ENCODE results near the gene SLC25A30. TPM values are rescaled to one million over a fixed set of nuclear protein-coding genes. Genes with fewer than 3 reads are reported as not detected.
"Not testable (repeated sequence)": the region's sequence is repeated elsewhere in the genome, so short reads cannot be mapped to it uniquely, and the experiment has no call there.

Gene SLC25A30
- total RNA-seq, 1 experiment from 2014 or later: 3.1 TPM

DNA sequence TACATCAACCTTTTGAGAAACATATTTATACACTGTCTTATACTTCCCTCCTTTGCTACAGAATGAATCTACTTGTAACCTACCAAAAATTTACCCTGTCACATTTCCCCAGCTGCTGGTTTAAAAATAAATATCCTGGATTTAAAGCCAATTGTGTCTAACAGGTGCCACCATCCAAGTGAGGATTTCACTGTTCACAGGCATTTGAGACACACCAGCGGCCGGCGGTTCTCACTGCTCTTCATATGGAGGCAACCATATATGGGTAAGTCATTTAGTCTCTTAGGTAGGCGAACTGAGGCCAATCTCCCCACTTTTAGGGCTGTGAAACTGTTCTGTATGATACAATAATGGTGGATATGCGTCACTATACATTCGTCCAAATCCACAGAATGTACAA, 26.2 kb downstream of the SLC25A30 start:
- DNase-seq (ENCODE audit: low spot score): no peak

DNA sequence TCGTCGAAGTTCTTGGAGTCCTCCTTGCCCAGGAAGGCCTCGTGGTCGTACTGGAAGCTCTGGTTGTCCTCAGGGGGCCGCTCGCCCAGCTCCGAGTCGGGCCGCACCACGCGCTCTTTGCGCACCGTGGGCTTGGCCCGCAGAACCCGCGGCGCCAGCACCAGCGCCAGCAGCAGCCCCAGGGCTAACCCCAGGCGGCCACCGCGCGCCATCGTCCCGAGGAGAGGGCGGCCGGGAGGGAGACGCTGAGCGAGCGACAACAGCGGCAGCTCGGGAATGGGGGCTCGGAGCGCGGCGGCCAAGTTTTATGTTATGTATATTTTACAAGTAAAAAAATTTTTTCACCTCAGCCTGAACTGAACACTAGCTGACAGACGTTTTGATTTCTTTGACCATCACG, 27.0 kb downstream of the SLC25A30 start:
- not testable (repeated sequence) for DNase-seq (ENCODE audit: low spot score)

DNA sequence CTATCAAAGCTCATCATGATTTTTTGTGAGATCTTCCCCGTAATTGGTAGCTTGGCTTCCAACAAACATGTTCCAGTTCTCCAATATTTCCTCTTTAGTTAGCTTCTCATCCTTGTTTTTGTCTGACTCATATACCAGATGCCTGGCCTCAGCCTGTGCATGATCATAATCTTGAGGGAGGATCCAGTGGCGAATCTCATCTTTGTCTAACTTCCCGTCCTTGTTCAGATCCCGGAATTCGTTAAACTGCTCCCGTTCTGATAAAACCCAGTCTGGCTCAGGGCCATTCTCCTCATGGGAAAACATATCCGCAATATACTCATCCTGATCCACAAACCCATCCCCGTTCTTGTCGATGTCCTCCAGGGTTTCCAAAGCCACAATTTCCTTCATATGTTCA, 27.8 kb downstream of the SLC25A30 start:
- not testable (repeated sequence) for DNase-seq (ENCODE audit: low spot score)

DNA sequence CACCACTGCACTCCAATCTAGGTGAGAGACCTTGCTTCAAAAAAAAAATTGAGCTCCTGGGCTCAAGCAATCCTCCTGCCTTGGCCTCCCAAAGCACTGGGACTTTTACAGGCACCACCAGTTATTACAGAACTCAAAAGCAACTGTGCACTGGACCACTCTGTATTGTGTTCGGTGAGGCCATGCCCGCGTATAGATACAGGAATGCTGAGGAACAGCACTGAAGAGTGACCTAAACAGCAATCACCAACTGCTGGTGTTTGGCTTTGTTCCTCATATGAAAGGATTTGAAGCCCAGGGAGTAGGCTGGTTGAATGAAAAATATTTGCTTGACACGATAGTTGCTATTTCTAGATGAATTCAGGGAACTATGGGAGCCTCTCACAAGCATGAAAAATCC, 29.5 kb downstream of the SLC25A30 start:
- DNase-seq (ENCODE audit: low spot score): no peak

DNA sequence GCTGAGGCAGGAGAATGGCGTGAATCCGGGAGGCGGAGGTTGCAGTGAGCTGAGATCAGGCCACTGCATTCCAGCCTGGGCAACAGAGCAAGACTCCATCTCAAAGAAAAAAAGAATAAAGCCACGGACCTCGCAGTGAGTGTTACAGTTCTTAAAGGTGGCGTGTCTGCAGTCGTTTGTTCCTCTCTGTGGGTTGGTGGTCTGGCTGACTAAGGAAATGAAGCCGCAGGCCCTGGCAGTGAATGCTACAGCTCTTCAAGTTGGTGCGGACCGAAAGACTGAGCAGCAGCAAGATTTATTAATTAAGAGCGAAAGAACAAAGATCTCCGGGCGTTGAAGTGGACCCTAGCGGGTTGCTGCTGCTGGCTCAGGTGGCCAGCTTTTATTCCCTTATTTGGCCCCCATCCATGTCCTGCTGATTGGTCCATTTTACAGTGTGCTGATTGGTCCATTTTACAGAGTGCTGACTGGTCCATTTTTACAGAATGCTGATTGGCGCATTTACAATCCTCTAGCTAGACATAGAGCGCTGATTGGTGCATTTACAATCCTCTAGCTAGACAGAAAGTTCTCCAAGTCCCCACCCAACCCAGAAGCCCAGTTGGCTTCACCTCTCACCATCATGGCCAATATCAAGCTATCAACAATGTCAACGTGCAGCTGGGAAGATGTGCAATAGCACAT, 31.1 kb downstream of the SLC25A30 start:
- DNase-seq (ENCODE audit: low spot score): not testable (repeated sequence)

DNA sequence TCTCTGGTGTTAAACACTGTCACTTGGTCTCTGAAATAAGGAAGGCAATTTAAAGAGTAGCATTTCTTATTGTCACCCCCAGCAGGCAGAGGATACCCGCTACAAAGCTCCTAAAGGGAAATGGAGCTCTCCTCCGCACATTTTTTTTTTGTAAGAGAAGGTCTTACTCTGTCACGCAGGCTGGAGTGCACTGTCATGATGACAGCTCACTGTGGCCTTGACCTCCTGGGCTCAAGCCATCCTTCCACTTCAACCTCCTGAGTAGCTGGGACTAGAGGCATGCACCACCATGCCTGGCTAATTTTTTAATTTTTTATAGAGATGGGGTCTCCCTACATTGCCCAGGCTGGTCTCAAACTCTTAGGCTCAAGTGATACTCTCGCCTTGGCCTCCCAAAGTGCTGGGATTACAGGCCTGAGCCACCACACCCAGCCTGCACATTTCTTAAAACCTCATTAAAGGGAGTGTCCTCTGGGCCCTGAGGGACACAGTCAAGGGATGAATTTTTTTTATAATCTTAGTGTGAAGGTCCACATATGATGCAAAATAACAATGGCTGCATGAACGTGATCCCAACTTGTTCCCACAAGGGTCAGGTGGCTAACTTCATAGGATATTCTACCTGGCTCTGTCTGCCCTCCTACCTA, 32.1 kb downstream of the SLC25A30 start:
- DNase-seq (ENCODE audit: low spot score): no peak

DNA sequence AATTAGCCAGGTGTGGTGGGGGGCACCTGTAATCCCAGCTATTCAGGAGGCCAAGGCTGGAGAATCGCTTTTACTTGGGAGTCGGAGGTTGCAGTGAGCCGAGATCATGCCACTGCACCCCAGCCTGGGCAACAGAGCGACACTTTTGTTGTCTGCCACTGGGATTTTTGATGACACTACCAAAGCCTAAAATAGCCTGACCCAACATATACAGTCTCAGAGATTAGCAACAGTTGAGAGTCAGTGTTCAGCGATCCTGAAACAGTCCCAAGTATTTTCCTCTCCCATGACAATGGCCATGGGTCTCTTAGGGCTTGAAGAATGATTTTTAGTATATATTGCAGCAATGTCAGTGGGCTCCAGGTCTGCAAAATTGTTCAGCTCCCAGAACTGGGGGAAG, 32.9 kb downstream of the SLC25A30 start:
- DNase-seq (ENCODE audit: low spot score): no peak

DNA sequence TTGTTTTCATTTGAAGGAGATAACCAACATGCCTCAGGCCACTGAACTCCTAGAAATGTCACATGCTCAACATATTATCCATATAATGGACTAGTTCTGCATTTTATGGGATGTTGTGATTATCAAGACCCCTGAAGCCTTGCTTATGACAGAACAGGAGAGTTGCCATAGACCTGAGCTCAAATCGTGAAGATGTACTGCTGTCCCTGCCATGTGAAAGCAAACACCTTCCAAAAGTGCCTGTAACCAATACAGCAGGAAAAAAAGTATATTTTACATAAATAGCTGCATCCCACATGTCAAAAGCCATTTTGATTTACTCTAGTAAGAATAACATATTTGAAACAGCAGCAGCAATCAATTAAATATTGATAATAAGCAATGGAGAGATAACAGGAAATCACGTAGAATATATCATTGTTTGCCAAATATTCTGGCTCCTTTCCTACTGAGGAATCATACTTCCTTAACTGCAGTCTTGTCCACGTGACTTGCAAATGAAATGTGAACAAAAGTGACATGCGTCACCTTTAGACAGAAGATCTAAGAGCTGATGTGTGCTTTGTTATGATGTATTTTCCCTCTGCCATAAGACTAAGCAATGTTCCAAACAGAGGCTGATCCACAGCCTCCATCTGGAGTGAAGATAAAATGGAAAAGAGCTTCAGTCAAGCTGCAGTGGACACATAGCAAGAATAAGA, 33.5 kb downstream of the SLC25A30 start:
- no peak for DNase-seq (ENCODE audit: low spot score)

DNA sequence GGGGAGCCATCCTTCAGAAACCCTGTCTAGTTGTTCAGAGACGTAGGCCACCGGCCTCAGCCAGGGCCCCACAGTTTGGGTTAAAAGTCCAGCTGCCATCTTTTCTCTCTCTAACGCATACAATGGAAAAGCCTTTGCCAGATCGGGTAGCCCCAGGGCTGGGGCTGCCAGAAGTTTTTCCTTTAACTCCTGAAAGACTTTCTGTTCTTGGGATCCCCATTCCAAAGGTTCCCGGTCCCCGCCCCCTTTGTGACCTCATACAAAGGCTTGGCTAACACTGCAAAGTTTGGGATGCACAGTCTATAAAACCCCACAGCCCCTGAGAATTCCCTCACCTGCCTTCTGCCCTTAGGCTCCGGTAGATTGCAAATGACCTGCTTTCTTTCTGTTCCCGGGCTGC, 35.4 kb downstream of the SLC25A30 start:
- not testable (repeated sequence) for DNase-seq (ENCODE audit: low spot score)

DNA sequence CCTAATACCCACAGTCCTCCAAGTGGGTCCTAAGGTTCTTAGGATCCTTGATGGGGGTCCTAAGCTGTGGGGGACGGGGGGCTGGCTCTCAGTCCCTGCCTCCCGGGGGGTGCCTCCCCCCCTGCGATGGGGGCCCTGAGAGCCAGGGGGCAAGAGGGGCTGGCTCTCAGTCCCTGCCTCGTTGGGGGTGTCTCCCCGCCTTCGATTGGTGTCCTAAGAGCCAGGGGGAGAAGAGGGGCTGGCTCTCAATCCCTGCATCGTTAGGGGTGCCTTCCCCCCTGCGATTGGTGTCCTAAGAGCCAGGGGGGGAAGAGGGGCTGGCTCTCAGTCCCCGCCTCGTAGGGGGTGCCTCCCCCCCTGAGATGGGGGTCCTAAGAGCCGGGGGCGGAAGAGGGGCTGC, 37.0 kb downstream of the SLC25A30 start:
- no peak for DNase-seq (ENCODE audit: low spot score)

DNA sequence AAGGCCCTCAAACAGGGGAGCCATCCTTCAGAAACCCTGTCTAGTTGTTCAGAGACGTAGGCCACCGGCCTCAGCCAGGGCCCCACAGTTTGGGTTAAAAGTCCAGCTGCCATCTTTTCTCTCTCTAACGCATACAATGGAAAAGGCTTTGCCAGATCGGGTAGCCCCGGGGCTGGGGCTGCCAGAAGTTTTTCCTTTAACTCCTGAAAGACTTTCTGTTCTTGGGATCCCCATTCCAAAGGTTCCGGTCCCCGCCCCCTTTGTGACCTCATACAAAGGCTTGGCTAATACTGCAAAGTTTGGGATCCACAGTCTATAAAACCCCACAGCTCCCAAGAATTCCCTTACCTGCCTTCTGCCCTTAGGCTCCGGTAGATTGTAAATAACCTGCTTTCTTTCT, 37.5 kb downstream of the SLC25A30 start:
- DNase-seq (ENCODE audit: low spot score): not testable (repeated sequence)

DNA sequence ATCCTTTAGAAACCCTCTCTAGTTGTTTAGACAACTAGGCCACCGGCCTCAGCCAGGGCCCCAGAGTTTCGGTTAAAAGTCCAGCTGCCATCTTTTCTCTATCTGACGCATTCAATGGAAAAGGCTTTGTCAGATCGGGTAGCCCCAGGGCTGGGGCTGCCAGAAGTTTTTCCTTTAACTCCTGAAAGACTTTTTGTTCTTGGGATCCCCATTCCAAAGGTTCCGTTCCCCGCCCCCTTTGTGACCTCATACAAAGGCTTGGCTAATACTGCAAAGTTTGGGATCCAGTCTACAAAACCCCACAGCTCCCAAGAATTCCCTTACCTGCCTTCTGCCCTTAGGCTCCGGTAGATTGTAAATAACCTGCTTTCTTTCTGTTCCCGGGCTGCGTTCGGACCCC, 38.7 kb downstream of the SLC25A30 start:
- DNase-seq (ENCODE audit: low spot score): not testable (repeated sequence)

DNA sequence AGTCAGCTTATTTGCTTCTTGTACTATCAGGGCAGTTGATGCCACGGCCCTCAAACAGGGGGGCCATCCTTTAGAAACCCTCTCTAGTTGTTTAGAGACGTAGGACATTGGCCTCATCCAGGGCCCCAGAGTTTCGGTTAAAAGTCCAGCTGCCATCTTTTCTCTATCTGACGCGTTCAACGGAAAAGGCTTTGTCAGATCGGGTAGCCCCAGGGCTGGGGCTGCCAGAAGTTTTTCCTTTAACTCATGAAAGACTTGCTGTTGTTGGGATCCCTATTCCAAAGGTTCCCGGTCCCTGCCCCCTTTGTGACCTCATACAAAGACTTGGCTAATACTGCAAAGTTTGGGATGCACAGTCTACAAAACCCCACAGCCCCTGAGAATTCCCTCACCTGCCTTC, 39.4 kb downstream of the SLC25A30 start:
- not testable (repeated sequence) for DNase-seq (ENCODE audit: low spot score)

DNA sequence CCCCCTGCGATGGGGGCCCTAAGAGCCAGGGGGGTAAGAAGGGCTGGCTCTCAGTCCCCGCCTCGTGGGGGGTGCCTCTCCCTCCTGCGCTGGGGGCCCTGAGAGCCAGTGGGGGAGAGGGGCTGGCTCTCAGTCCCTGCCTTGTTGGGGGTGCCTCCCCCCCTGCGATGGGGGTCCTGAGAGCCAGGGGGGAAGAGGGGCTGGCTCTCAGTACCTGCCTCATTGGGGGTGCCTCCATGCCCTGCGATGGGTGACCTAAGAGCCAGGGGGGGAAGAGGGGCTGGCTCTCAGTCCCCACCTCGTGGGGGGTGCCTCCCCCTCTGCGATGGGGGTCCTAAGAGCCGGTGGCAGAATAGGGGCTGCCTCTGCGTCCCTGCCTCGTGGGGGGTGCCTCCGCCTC, 40.9 kb downstream of the SLC25A30 start:
- not testable (repeated sequence) for DNase-seq (ENCODE audit: low spot score)

DNA sequence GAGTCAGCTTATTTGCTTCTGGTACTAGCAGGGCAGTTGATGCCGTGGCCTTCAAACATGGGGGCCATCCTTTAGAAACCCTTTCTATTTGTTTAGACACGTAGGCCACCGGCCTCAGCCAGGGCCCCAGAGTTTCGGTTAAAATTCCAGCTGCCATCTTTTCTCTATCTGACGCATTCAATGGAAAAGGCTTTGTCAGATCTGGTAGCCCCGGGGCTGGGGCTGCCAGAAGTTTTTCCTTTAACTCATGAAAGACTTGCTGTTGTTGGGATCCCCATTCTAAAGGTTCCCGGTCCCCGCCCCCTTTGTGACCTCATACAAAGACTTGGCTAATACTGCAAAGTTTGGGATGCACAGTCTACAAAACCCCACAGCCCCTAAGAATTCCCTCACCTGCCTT, 41.5 kb downstream of the SLC25A30 start:
- not testable (repeated sequence) for DNase-seq (ENCODE audit: low spot score)

DNA sequence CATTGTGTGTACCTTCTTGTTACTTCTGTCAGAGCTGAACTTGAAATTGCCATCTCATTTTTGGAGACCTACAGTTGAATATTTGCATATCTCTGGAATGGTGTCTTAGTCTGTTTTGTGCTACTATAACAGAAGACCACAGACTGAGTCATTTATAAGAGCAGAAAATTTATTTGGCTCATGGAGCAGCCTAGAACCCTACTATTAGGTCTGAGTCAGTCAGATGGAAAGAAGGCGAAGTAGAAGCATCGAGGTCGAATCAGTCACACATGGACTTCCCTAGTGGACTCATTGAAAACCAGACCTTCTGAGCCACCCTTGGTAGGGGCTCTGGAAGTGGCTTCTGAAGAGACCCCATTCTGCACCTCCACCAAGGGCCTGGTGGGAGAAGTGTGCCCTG, 43.3 kb downstream of the SLC25A30 start:
- no peak for DNase-seq (ENCODE audit: low spot score)

DNA sequence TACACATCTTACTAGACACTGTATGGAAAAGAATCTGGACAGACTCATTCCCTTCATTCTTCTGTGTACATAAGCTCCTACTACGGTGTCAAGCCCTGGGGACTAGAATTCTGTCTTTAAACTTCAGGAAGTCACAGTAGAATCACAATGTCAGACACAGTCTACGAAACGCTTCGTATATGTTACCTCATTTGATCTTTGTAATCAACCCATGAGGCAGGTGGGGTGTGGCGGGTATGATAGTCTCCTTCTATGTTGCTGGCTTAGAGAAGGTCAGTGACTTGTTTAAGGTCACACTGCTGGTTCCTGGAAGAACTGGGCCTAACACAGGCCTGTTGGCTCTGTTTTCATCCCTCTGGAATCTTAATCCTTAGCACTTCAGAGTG, 45.0 kb downstream of the SLC25A30 start:
- no peak for DNase-seq (ENCODE audit: low spot score)

DNA sequence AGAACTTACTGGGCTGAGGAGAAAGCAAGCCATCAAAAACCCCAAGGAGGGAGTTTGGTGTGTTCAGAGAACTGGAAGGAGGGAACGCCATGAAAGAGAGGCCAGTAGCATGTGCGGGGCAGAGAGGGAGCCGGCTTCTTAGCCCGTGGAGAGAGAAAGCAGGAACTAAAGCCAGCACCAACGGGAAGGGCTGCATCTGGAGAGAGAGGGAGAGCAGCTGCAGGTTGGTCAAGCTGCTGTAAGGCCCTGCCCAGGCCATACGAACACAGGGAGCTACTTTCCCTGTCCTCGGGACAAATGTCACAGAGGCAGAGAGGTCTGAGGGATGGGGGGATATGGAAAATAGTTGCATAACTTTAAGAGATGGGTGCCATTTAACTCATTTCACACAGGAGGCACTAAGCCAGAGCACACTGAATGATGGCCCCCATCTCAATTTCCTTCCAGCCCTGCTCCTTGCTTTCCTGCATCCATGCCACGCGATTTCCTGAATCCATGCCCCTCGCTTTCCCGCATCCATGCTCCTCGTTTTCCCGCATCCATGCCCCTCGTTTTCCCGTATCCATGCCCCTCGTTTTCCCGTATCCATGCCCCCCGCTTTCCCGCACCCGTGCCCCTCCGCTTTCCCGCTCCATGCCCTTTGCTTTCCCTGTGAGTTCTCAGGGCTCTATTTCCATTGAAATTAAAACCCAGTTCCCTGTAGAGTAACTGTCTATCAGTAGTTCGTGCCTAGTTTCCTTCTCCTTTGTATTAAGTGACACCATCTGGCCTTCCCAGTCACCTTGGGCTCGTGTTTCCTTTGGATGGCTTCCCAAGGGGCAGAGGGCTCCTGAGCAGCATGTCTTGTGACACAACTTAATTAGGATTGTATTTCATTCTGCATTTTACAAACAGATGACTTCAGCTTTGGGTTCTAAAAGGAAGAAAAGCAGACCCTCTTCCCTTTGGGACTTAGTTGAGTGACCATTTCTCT, 45.7 kb downstream of the SLC25A30 start:
- no peak for DNase-seq (ENCODE audit: low spot score)

DNA sequence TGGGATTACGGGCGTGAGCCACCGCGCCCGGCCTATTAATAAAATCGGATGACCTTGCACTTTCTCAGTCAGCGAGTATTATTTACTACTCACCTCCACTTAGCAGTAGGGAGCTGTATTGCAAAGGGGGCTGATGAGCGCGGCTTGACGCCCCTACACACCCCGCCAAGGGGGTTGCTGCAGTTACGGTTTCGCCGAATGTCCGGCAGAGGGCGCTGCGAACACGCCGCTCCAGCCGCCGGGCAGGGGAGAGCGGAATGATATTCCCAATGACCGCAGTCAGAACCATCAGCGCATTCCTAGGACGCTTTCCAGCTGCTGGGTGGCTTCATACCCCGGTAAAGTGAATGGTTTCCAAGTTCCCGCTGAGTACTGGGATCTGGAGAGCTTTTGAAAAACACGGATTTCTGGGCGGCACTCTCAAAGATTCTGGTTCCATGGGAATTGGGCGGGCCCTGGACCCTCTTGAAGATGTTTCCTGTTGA, 47.2 kb downstream of the SLC25A30 start:
- peak; percentile 70 for DNase-seq (ENCODE audit: low spot score)

DNA sequence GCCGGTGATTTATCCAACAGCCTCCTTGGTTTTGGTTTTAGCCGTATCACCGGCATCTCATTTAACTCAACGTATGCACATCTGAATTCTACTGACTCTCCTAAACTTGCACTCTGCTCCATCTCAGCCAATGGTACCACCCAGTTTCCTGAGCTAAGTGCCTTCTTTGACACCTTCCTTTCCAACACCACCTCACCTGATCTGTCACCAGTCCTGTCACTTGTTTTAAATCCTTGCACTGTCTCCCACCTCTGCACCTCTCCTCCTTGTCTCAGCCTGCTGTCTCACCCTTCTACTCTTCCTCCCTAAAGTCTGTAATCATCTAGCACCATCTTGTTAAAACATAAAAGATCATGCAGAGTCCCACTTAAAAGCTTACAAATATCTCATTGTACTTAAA, 49.1 kb downstream of the SLC25A30 start:
- DNase-seq (ENCODE audit: low spot score): no peak

DNA sequence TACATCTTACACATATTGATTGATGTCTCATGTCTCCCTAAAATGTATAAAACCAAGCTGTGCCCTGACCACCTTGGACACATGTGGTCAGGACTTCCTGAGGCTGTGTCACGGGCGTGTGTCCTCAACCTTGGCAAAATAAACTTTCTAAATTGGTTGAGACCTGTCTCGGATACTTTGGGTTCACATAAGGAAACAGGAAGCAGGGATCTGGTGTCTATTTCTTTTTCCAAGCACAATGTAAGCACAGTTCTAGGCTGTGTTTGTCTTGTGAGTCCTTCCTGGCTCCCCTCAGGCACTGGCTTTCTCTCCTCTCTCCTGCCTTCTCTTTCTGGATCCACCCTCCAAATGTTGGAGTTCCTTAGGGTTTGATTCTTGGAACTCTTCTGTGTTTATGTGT, 49.6 kb downstream of the SLC25A30 start:
- no peak for DNase-seq (ENCODE audit: low spot score)

DNA sequence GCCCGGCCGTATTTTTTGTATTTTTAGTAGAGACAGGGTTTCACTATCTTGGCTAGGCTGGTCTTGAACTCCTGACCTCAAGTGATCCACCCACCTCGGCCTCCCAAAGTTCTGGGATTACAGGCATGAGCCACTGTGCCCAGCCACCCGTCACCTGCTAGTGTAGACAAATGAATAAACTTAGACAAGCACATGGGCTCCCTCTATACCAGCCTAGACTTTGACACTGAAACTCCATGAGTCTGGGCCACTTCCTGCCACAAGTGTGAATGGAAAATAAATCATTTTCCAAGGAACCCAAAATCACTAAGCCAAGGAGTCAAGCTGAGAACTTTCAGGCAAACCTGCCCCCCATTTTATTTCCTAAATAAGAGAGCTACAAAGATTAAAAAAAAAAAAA, 50.2 kb downstream of the SLC25A30 start:
- no peak for DNase-seq (ENCODE audit: low spot score)
